ENCODE measurements around the gene GPR152. TPM values are rescaled to one million over a fixed set of nuclear protein-coding genes. Genes with fewer than 3 reads are reported as not detected.

Gene GPR152
- total RNA-seq, 1 experiment from 2014 or later, result not detected

DNA sequence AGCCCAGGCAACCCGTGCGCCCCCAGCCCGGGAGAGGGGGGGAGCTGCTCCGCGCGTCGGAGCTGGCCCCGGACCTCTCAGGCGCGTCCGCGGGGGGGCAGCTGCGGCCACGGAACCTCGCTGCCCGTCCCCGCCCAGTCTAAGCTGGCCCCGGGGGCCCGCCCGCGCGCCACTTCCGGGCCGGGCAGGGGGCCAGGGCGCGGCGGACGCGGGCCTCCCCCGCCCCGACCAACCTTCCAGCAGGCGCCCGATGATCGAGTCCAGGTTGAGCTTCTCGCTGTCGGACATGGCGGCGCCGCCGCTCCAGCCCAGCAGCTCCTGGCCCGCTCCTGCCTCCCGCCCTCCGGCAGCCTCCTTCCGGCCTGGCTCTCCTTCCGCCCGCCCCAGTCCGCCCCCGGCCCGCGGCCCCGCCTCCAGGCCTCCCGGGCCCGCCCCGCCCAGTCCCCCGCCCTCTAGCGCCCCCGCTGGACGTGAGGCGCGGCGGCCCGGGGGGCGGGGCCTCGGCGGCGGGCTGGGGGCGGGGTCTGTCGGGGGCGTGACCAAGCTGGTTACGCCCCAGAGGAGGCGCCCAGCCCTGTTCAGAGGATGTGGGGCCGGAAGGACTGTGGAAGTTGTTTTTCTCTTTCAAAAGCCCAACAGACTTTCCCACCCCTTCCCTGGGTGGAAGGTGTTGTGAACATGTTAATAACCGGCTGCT is 50.9 kb downstream of the GPR152 start, which contains the start of gene PPP1CA:
Gene PPP1CA (minus strand): TSS at position 364 of the 697 bp plus-strand sequence. CDS start 76 bp downstream, at position 288.
- BruUV-seq (replicated peaks), result no TSS peak
- Histone ChIP-seq H3K9me3 (no peaks in the 10 kb centered on the region), H3K4me3 (ENCODE audit: low read depth, low read length) (peak within 1 kb of the TSS; percentile 69), H3K27me3 (replicated peaks; ENCODE audit: control insufficient read depth, insufficient read depth, low read length) (no peaks in the 10 kb centered on the region), H3K4me1 (peaks cover 14% of the 10 kb centered on the region), H3K36me3 (ENCODE audit: control insufficient read depth, insufficient read depth, low read length) (peaks cover 16% of the 10 kb centered on the region)
- H3K9me3 Mint-ChIP-seq (ENCODE audit: unreplicated experiment), result no peaks in the 10 kb centered on the region
- peak; percentile 94 to 98 for DNase-seq
- H3K36me3 Mint-ChIP-seq (ENCODE audit: insufficient read depth, unreplicated experiment), result peaks cover 48% of the 10 kb centered on the region
- peak within 1 kb of the TSS; percentile 74 for H3K27ac Mint-ChIP-seq (ENCODE audit: unreplicated experiment)
- intact Hi-C loops (cut with micrococcal nuclease; ENCODE audit: unreplicated experiment), result loop anchor here (1.0 to 5.0 kb wide), 5 partner anchors 20 to 106 kb away; partner anchors contain the start of genes AIP, CDK2AP2, PITPNM1 and RPS6KB2
- H3K27me3 Mint-ChIP-seq (ENCODE audit: insufficient read depth, unreplicated experiment), result no peaks in the 10 kb centered on the region
- POLR2A ChIA-PET, result interaction anchor here (0.6 to 2.8 kb wide), 30 partner anchors 10 to 326 kb away, joined by 3 to 63 read pairs (median 6); partner anchors contain the start of genes AIP, CORO1B, GSTP1 and KDM2A
- TF ChIP-seq, protein P1, sequence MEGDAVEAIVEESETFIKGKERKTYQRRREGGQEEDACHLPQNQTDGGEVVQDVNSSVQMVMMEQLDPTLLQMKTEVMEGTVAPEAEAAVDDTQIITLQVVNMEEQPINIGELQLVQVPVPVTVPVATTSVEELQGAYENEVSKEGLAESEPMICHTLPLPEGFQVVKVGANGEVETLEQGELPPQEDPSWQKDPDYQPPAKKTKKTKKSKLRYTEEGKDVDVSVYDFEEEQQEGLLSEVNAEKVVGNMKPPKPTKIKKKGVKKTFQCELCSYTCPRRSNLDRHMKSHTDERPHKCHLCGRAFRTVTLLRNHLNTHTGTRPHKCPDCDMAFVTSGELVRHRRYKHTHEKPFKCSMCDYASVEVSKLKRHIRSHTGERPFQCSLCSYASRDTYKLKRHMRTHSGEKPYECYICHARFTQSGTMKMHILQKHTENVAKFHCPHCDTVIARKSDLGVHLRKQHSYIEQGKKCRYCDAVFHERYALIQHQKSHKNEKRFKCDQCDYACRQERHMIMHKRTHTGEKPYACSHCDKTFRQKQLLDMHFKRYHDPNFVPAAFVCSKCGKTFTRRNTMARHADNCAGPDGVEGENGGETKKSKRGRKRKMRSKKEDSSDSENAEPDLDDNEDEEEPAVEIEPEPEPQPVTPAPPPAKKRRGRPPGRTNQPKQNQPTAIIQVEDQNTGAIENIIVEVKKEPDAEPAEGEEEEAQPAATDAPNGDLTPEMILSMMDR (IDR thresholded peaks at IDR 0.05; ENCODE audit: insufficient read depth in 1 of 2, low read depth in 1 of 2, low read length in 1 of 2, severe bottlenecking in 1 of 2, unreplicated experiment in 1 of 2), result peak; percentile 41 to 58
- peaks cover 2% of the 10 kb centered on the region for H3K4me1 Mint-ChIP-seq (ENCODE audit: low read depth, unreplicated experiment)
- CTCF ChIA-PET, result interaction anchor here (0.5 to 2.5 kb wide), 35 partner anchors 9 to 546 kb away, joined by 3 to 73 read pairs (median 9); partner anchors contain the start of genes AIP, CARNS1, CLCF1 and CORO1B
- H3K4me3 Mint-ChIP-seq (ENCODE audit: unreplicated experiment), result peak within 1 kb of the TSS; percentile 75

Small RNA genes lying within 50 kb of the gene (microRNA-seq; reads per million reads assigned to microRNA genes)
- gene MIR6752, result 1.1 reads per million

Other genes starting within 250 kb of the GPR152 start
- 113 and 120 TPM in 2 replicates for gene GRK2, start 186.3 kb downstream of the GPR152 start, total RNA-seq (2022)
- gene ANKRD13D, start 163.4 kb downstream of the GPR152 start, total RNA-seq (2022), result 83.3 and 88.6 TPM in 2 replicates
- 81.2 and 89.6 TPM in 2 replicates for gene SSH3, start 149.2 kb downstream of the GPR152 start, total RNA-seq (2022)
- gene POLD4, start 99.2 kb downstream of the GPR152 start, total RNA-seq (2022), result 29.8 and 30.8 TPM in 2 replicates
- 4.5 and 5.8 TPM in 2 replicates for gene CLCF1, start 79.1 kb downstream of the GPR152 start, total RNA-seq (2022)
- gene RAD9A, start 60.7 kb downstream of the GPR152 start, total RNA-seq (2022), result 55.1 and 63.5 TPM in 2 replicates
- 384 and 389 TPM in 2 replicates for gene PPP1CA, start 50.9 kb downstream of the GPR152 start, total RNA-seq (2022)
- gene TBC1D10C, start 48.6 kb downstream of the GPR152 start, total RNA-seq (2022), result 0.26 TPM in 1 of 2 replicates, not detected in the other
- gene CARNS1, start 37.1 kb downstream of the GPR152 start, total RNA-seq (2022), result 0.09 and 0.28 TPM in 2 replicates
- 109 and 116 TPM in 2 replicates for gene RPS6KB2, start 24.2 kb downstream of the GPR152 start, total RNA-seq (2022)
- 0.27 TPM in 1 of 2 replicates, not detected in the other for gene PTPRCAP, start 15.0 kb downstream of the GPR152 start, total RNA-seq (2022)
- 172 and 176 TPM in 2 replicates for gene CORO1B, start 9.3 kb downstream of the GPR152 start, total RNA-seq (2022)
- not detected in 2 replicates for gene CABP4, start 2.6 kb upstream of the GPR152 start, total RNA-seq (2022)
- gene TMEM134, start 16.5 kb upstream of the GPR152 start, total RNA-seq (2022), result 47.9 and 52.2 TPM in 2 replicates
- gene AIP, start 30.3 kb upstream of the GPR152 start, total RNA-seq (2022), result 110 and 112 TPM in 2 replicates
- gene PITPNM1, start 52.6 kb upstream of the GPR152 start, total RNA-seq (2022), result 65.0 and 78.3 TPM in 2 replicates
- gene CDK2AP2, start 55.4 kb upstream of the GPR152 start, total RNA-seq (2022), result 96.1 and 99.4 TPM in 2 replicates
- not detected in 2 replicates for gene CABP2, start 70.7 kb upstream of the GPR152 start, total RNA-seq (2022)
- 1,799 and 1,911 TPM in 2 replicates for gene GSTP1, start 131.1 kb upstream of the GPR152 start, total RNA-seq (2022)
- 358 and 375 TPM in 2 replicates for gene NDUFV1, start 154.2 kb upstream of the GPR152 start, total RNA-seq (2022)
- gene NUDT8, start 177.2 kb upstream of the GPR152 start, total RNA-seq (2022), result 15.0 and 18.1 TPM in 2 replicates
- not detected in 2 replicates for gene TBX10, start 187.0 kb upstream of the GPR152 start, total RNA-seq (2022)
- gene ACY3, start 198.0 kb upstream of the GPR152 start, total RNA-seq (2022), result 2.4 and 4.2 TPM in 2 replicates
- gene ALDH3B2, start 221.9 kb upstream of the GPR152 start, total RNA-seq (2022), result 0.26 and 0.54 TPM in 2 replicates

All from Caco-2 (cell line).